HEK293T (cell line): ENCODE measurements around the gene MACIR.

Experiments
- CTBP1 ChIP-seq: fragments of 450-650 bp; IDR thresholded peaks from 2 replicates; pipeline ENCODE4 v1.6.1; 2016; ENCODE audit warnings: borderline replicate concordance
- FOXK2 ChIP-seq: fragments of 450-650 bp; IDR thresholded peaks from 2 replicates; pipeline ENCODE4 v1.6.1; 2016; ENCODE audit warnings: mild to moderate bottlenecking
- FOXM1 ChIP-seq: fragments of 450-650 bp; IDR thresholded peaks from 2 replicates; pipeline ENCODE4 v1.6.1; 2017; ENCODE audit warnings: mild to moderate bottlenecking, borderline replicate concordance
- HDGF ChIP-seq: fragments of 450-650 bp; IDR thresholded peaks from 2 replicates; pipeline ENCODE4 v1.6.1; 2017; ENCODE audit warnings: antibody characterized with exemption, borderline replicate concordance
- L3MBTL2 ChIP-seq: fragments of 450-650 bp; conservative IDR thresholded peaks from 2 replicates; pipeline ENCODE4 v1.6.1; 2016; ENCODE audit warnings: mild to moderate bottlenecking
- NFRKB ChIP-seq: fragments of 450-650 bp; IDR thresholded peaks from 2 replicates; pipeline ENCODE4 v1.6.1; 2016; ENCODE audit warnings: mild to moderate bottlenecking, moderate library complexity
- SP1 ChIP-seq: fragments of 450-650 bp; IDR thresholded peaks from 2 replicates; pipeline ENCODE4 v1.6.1; 2017
- TARDBP ChIP-seq: fragments of 450-650 bp; IDR thresholded peaks from 2 replicates; pipeline ENCODE4 v1.6.1; 2016

DNA sequence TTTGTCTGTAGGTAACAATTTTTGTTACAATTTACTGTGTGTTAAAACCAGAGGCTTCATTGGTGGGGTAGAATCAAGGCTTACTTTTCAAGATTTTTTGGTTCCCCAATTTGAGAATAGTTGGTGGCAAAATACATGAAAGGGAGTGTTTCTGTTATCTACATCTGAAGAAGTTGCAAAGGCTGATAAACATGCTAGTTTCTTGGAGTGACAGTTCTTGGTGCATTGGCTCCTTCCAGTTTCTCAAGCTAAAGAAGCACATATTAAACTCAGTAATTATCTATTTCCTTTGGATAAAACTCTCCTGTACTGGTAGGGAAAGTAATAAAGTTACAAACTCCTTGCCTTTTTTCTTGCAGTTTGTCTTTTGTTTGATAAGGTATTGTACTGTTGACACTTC, 5.9 kb downstream of the MACIR start:
- no peak for TF ChIP-seq L3MBTL2
- no peak for TF ChIP-seq NFRKB
- no peak for TF ChIP-seq HDGF
- TF ChIP-seq FOXK2, result no peak
- no peak for TF ChIP-seq FOXM1
- TF ChIP-seq SP1, result no peak
- no peak for TF ChIP-seq CTBP1
- no peak for TF ChIP-seq TARDBP
